DND-41 (cell line): Measurements from ENCODE around the gene P4HB.

Source experiments
- ATAC-seq: fragments of 200-7000 bp; cut with Tn5 transposase; 3 replicates; pipeline ENCODE4 v1.9.1; 2021; ENCODE audit warnings: low read depth; ENCODE audit not compliant: insufficient read depth
- DNase-seq: peaks from one replicate; pipeline ENCODE4 v3.0.0-alpha.2; 2020
- H2AFZ ChIP-seq: 2 replicates; pipeline ENCODE4 v1.6.0; 2012; ENCODE audit warnings: low read depth, low read length
- H3K27ac ChIP-seq: 2 replicates; pipeline ENCODE4 v1.5.1; 2012; ENCODE audit warnings: low read length, inconsistent platforms
- H3K27me3 ChIP-seq: fragments of 200-600 bp; sonication (generic); 2 replicates; pipeline ENCODE4 v1.6.0; 2012; ENCODE audit warnings: low read length, mild to moderate bottlenecking, inconsistent platforms; ENCODE audit not compliant: insufficient read depth, poor library complexity
- H3K36me3 ChIP-seq: 2 replicates; pipeline ENCODE4 v1.5.1; 2012; ENCODE audit warnings: low read length, inconsistent platforms; ENCODE audit not compliant: insufficient read depth
- H3K4me1 ChIP-seq: 2 replicates; pipeline ENCODE4 v1.5.1; 2012; ENCODE audit warnings: mild to moderate bottlenecking, low read length; ENCODE audit not compliant: insufficient read depth
- H3K4me2 ChIP-seq: 2 replicates; pipeline ENCODE4 v1.6.0; 2012; ENCODE audit warnings: mild to moderate bottlenecking, moderate library complexity, low read length, inconsistent platforms; ENCODE audit not compliant: insufficient read depth
- H3K4me3 ChIP-seq, 2 experiments: fragments of 200-600 bp in 1 of 2; shearing (Covaris generic) in 1 of 2; 2 replicates each; pipeline ENCODE4 v1.5.1; 2012 to 2016; ENCODE audit warnings: inconsistent platforms in 2 of 2, low read length in 2 of 2, mild to moderate bottlenecking in 2 of 2, low read depth in 1 of 2, moderate library complexity in 1 of 2
- H3K79me2 ChIP-seq: 2 replicates; pipeline ENCODE4 v1.6.0; 2012; ENCODE audit warnings: low read length, inconsistent platforms; ENCODE audit not compliant: insufficient read depth
- H3K9ac ChIP-seq: 2 replicates; pipeline ENCODE4 v1.6.0; 2012; ENCODE audit warnings: low read depth, mild to moderate bottlenecking, inconsistent platforms, low read length, moderate library complexity
- H3K9me3 ChIP-seq: 2 replicates; pipeline ENCODE4 v1.5.1; 2012; ENCODE audit warnings: low read length, moderate library complexity, mild to moderate bottlenecking, inconsistent platforms; ENCODE audit not compliant: insufficient read depth, severe bottlenecking
- H4K20me1 ChIP-seq: 2 replicates; pipeline ENCODE4 v1.6.0; 2012; ENCODE audit warnings: low read length; ENCODE audit not compliant: insufficient read depth
- EZH2 ChIP-seq: IDR thresholded peaks from 3 replicates; pipeline ENCODE4 v1.6.1; 2012; ENCODE audit warnings: borderline replicate concordance, low read depth, mild to moderate bottlenecking, moderate library complexity, low read length, inconsistent platforms; ENCODE audit not compliant: severe bottlenecking
- TF ChIP-seq, protein P1 (sequence below): IDR thresholded peaks from 2 replicates; pipeline ENCODE4 v1.5.1; 2012; ENCODE audit warnings: borderline replicate concordance, low read length, moderate library complexity, mild to moderate bottlenecking; ENCODE audit not compliant: poor library complexity, severe bottlenecking; ENCODE audit errors: extremely low read depth

Gene P4HB

DNA sequence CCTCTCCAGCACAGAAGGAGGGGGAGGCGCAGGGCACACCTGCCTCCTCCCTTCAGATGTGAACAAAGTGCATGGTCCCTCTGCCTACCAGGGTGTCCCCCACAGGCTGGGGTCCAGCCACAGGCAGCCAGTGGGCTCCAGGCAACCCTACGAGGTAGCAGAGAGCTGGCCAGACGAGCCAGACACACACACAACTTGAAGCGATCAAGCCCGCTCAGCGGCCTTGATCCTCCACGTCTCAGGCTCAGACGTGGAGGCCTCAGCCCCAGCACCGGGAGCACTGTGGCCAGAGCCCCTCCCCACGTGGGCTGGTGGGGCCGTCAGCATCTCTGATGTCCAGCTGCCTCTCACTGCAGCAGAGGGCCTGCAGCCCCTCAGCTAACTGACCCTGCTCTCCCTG is 35.7 kb downstream of the P4HB start:
- ATAC-seq = no peak
- TF ChIP-seq, protein P1, sequence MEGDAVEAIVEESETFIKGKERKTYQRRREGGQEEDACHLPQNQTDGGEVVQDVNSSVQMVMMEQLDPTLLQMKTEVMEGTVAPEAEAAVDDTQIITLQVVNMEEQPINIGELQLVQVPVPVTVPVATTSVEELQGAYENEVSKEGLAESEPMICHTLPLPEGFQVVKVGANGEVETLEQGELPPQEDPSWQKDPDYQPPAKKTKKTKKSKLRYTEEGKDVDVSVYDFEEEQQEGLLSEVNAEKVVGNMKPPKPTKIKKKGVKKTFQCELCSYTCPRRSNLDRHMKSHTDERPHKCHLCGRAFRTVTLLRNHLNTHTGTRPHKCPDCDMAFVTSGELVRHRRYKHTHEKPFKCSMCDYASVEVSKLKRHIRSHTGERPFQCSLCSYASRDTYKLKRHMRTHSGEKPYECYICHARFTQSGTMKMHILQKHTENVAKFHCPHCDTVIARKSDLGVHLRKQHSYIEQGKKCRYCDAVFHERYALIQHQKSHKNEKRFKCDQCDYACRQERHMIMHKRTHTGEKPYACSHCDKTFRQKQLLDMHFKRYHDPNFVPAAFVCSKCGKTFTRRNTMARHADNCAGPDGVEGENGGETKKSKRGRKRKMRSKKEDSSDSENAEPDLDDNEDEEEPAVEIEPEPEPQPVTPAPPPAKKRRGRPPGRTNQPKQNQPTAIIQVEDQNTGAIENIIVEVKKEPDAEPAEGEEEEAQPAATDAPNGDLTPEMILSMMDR = no peak
- no peak for TF ChIP-seq EZH2
- H4K20me1 ChIP-seq = peaks cover 20% of the 10 kb centered on the region
- no peak overlapping the region for H3K27ac ChIP-seq
- H3K27me3 ChIP-seq = no peaks in the 10 kb centered on the region
- H3K9me3 ChIP-seq = no peaks in the 10 kb centered on the region
- H3K9ac ChIP-seq = no peak overlapping the region
- H2AFZ ChIP-seq = no peak overlapping the region
- no peak overlapping the region for H3K4me2 ChIP-seq
- peaks cover 27% of the 10 kb centered on the region for H3K79me2 ChIP-seq
- peaks cover 20% of the 10 kb centered on the region for H3K36me3 ChIP-seq
- no peak overlapping the region for H3K4me3 ChIP-seq
- DNase-seq = no peak
- H3K4me1 ChIP-seq = peaks cover 20% of the 10 kb centered on the region

DNA sequence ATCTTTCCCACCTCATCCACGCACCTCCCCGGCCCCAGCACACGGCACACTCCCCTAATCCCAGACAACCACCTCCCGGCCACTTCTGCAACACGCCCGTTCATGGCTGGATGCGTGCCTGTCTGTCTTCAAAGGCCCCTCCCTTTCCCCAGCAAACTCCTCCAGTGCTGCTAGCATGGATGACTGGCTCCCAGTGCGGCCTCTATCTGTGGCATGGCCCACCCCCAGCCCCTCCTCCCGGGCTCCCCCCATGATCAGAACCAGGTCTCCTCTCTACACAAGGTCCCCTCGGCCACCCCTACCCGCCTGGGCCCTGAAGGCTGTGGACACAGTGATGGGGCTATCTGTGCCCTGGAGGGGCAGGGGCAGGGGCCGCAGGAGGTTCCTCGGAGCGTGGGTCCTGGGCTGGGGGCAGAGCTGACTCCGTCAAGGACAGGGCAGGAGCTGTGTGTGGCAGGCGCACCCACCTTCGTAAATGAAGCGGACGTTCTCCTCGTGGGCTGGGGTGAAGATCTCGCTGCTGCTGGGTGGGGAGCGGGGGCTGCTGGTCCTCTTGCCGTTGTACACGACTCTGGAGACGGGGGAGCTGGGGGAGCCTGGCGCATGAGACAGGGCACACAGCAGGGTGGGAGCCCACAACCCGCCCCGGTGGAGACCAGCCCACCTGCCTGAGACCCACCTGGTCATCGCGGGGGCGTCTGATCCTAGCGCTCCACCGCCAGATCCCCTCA is 36.4 kb downstream of the P4HB start:
- TF ChIP-seq, protein P1 = no peak
- TF ChIP-seq EZH2 = no peak
- no peaks in the 10 kb centered on the region for H3K9me3 ChIP-seq
- H3K36me3 ChIP-seq = peaks cover 20% of the 10 kb centered on the region
- peaks cover 21% of the 10 kb centered on the region for H3K79me2 ChIP-seq
- H3K4me3 ChIP-seq = no peak overlapping the region
- H2AFZ ChIP-seq = no peak overlapping the region
- H4K20me1 ChIP-seq = peaks cover 16% of the 10 kb centered on the region
- ATAC-seq = no peak
- peaks cover 20% of the 10 kb centered on the region for H3K4me1 ChIP-seq
- no peak overlapping the region for H3K27ac ChIP-seq
- no peak overlapping the region for H3K4me2 ChIP-seq
- no peaks in the 10 kb centered on the region for H3K27me3 ChIP-seq
- no peak for DNase-seq
- no peak overlapping the region for H3K9ac ChIP-seq

DNA sequence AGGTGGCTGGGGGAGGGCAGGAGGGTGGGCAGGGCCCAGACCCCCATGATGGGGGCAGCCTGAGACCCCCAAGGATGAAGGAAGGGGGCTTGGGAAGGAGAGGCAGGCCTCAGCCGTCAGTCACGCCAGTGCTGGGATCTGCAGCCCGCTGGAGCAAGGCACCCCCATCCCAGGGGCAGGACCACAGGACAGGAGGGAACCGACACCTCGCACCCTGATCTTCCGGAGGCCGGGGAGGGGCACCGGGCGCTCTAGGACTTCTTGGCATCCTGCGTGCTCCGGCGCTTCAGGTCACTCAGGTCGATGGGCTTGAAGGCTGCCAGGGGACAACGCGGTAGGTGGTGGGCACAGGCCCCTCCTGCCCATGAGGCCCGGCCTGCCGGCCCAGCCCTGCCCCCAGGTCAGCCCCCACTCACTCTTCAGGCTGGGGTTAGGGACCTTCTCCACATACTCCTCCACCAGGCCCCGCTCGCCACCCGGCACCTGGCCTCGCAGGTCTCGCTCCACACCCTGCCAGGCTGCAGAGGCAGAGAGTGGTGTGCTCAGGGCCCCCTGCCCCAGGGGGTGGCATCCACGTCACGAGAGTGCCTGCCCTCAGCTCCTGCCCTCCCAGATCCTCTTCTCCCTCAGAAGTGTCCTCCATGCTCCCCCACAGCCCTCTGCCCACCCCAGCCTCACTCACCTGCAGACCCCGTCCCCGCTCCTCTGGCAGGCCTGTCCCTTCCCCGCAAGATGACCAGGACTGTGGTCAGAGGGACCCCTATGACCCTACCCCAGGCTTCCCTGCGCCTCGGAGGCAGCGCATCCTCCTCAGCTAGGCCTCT is 37.1 kb downstream of the P4HB start:
- DNase-seq (no peak), ATAC-seq (no peak)
- Histone ChIP-seq H3K27me3 (no peaks in the 10 kb centered on the region), H3K4me2 (no peak overlapping the region), H3K36me3 (peaks cover 20% of the 10 kb centered on the region), H2AFZ (no peak overlapping the region), H3K4me3 (no peak overlapping the region), H3K27ac (no peak overlapping the region), H3K79me2 (peaks cover 14% of the 10 kb centered on the region), H4K20me1 (peaks cover 13% of the 10 kb centered on the region), H3K9ac (no peak overlapping the region), H3K9me3 (no peaks in the 10 kb centered on the region), H3K4me1 (peaks cover 20% of the 10 kb centered on the region)
- TF ChIP-seq EZH2 = no peak
- TF ChIP-seq, protein P1 = no peak
